GM19238 (cell line): ENCODE data around the gene DCXR.

ENCODE experiments used
- DNase-seq: peaks from one replicate; pipeline ENCODE4 v3.0.0; 2011; ENCODE audit warnings: low spot score; ENCODE audit not compliant: insufficient read length

The DCXR gene

DNA sequence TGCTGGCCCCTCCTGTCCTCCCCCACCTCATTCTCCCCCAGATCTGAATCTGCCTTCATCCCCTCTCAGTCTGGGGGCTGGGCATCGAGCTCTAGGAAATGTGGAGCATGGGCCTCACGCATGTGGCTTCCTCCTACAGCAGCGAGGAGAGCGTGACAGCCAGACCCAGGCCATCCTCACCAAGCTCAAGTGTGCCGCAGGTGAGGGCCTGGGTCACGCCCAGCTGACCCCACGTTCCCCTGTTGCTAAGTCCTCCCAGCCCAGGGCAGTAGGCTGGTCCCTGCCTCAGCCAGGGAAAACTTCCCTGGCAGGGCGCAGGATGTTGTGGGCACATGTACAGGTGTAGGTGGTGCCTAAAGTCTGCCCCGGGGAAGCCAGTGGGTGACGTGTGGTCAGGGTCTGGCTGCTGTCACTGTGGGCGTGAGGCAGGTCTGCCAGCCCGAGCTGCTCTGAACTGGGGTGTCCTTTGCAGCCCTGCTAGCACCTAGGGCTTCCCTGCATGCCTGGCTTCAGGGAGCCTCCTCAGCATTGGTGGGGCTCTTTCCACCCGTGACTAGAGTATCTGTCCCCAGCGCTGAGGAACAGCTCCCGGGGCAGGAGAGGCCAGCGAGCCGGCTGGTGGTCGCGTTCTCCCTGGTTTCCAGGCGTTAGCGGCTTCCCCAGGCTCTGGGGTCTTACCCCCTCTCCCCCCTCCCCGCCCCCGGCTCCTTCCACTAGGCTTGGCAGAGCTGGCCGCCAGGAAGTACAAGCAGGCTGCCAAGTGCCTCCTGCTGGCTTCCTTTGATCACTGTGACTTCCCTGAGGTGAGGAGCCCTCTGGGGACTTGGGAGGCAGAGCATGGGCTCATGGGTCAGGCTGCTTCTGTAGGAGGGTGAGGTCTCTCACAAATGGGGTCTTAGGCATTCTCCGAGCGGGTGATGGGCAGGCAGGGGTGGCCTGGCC is 17.8 kb upstream of the DCXR start:
- no peak for DNase-seq

- DNase-seq: no peak
Observed at GRCh38 chr17:82054351-82055022, 17.0 kb upstream of the DCXR start.

GRCh38 chr17:82053556-82054263 is 16.2 kb upstream of the DCXR start:
- DNase-seq: no peak

DNA sequence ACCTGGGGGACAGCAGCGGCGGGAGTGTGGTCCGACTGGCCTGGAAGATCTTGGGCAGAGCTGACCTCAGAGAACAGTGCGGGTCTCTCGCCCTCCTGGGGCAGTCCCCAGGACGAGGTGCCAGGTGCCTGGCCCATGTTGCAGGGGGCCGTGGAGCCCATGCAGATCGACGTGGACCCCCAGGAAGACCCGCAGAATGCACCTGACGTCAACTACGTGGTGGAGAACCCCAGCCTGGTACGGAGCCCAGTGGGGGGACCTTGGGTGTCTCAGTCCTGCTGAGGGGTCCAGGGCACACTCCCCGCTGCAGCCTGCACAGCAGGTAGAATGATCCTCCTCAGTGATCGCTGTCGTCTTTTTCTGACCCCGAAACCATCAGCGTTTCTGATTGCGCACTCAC is 15.6 kb upstream of the DCXR start:
- DNase-seq: no peak

- no peak for DNase-seq
Observed at GRCh38 chr17:82052638-82053059, 15.2 kb upstream of the DCXR start.

- peak; percentile 98 for DNase-seq
Observed at GRCh38 chr17:82051776-82052637, 14.5 kb upstream of the DCXR start, which contains the start of the genes GPS1 and RFNG. TSS of gene GPS1 (plus strand) at chr17:82051898. CDS start at chr17:82051932, 34 bp downstream. TSS of gene RFNG (minus strand) at chr17:82051811. CDS start at chr17:82051766, 45 bp downstream.

GRCh38 chr17:82050761-82051641 is 13.5 kb upstream of the DCXR start:
- DNase-seq: peak; percentile 48

DNA sequence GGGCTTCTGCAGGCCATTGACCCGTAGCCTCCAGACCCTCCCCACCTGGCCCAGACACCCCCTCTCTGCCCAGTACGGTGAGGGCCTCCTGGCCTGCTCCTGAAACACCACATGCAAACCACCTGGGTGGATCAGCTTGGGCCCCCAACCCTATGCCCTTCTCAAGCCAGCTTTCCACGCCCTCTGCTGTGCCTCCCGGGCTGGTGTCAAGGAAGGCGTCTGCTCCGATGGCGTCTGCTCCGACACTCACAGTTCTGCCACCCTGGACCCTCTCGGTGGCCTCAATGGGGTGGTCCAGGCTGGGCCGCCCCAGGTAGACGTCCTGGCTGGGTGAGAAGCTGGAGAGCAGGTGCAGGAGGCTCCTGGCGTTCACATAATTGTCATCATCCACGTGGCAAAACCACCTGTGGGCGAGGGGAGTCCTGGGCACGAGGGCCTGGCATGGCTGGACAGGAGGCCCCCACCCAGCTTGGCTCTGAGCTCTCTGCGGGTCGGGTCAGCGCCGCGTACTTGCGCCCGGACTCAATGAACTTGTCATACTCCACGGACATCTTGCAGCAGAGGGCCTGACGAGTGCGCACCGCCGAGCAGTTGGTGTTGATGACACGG is 12.8 kb upstream of the DCXR start:
- DNase-seq: no peak

GRCh38 chr17:82049521-82049971 is 12.0 kb upstream of the DCXR start:
- DNase-seq: no peak

GRCh38 chr17:82049106-82049505 is 11.6 kb upstream of the DCXR start:
- DNase-seq: no peak

DNA sequence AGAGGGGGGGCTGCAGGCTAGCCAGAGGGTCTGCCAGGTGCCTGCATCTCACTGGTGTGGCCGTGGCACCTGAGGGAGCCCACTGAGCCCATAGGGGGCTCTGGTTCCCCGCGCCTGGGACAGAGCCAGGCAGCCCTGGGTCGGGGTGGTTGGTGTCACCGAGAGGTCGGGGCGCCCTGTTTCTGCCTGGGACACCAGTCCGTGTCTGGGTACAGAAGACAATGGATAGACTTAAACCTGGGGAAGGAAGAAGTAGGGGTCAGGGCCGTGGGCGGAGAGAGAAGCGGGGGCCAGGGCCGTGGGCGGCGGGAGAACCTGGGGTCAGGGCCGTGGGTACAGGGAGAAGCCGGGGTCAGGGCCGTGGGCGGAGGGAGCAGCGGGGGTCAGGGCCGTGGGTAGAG is 11.1 kb upstream of the DCXR start:
- DNase-seq: no peak

- DNase-seq: no peak
Observed at GRCh38 chr17:82047914-82048570, 10.5 kb upstream of the DCXR start.

DNA sequence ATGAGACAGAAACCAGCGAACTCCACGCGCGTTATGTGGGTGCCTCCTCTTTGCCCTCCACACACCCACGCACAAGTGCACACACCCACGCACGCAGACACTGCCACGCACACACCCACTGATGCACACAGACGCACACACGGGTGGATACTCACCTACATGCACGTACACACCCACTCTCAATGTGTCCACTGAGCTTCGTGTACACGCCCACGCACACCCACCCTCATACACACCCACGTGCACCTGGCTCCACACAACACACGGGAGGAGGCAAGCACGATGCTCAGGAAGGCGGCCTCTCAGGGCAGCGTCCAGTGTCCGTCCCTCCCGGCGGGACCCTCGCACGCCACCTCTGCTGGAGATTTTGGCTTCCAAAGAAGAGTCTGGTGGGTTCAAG is 9.9 kb upstream of the DCXR start:
- no peak for DNase-seq

GRCh38 chr17:82046903-82047302 is 9.4 kb upstream of the DCXR start:
- no peak for DNase-seq

DNA sequence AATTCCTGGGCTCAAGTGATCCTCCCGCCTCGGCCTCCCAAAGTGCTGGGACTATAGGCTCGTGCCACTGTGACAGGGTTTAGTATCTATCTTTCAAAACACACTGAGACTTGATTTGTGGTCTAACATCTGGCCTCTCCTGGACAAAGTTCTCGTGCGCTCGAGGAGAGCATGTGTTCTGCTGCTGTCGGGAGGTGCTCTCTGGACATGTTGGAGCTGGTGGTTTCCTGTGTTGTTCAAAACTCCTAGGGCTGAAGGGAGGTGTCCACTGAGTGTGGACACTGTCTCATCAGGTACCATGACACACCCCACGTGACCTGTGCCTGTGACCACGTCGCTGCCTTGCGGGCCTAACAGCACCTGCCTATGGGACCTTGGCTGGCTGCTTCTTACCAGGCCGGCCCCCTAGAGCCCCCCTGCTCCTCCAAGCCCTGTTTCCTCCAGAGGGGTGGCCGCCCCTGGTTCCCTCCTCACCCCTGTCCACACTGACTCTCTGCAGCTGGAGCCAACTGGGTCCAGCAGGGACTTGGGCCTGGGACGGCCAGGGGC is 8.5 kb upstream of the DCXR start:
- DNase-seq: no peak

- DNase-seq: no peak
Observed at GRCh38 chr17:82043507-82043906, 6.0 kb upstream of the DCXR start.

DNA sequence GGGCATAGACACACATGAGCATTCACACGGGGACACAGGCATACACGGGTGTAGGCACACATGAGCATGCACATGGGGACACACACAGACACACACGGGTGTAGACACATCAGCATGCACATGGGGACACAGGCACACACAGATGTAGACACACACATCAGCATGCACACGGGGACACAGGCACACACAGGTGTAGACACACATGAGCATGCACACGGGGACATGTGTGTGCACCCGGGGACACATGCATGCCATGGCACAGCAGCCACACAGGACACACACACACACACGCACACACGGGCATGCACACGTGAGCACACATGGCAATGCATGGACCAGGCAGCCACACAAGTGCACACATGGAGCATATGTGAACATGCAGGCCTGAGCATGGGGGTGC is 5.2 kb upstream of the DCXR start:
- no peak for DNase-seq

DNA sequence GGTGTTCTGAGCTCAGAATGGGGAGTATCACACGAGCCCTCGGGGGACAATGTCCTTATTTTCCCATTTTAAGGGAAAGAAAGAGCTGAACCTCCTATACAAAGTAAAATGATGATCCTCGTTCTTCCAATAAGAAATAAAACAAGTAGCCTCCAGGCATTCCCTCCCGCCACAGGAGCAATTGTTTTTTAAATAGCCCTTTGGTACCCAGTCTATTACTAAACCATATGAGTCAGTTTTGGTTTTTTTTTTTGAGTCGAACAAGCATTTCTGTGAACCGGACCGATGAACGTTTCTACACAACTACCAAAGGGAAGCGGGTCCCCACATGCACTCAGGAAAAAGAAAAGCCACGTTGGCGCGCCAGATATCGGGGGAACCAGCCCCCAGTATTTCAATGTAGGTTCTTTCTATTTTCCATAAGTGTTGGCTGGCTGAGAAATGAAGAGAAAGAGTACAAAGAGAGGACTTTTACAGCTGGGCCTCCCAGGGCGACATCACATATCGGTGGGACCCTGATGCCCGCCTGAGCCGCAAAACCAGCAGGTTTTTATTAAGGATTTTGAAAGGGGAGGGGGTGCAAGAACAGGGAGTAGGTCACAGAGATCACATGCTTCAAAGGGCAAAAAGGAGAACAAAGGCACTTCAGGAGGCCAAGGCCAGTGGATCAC is 3.8 kb upstream of the DCXR start:
- no peak for DNase-seq
